ENCODE measurements around the gene DLGAP1.
"Not testable (repeated sequence)": the region's sequence is repeated elsewhere in the genome, so short reads cannot be mapped to it uniquely, and the experiment has no call there.

Gene DLGAP1

GRCh38 chr18:3605486-3605952 is 849.6 kb downstream of the DLGAP1 start:
- Histone ChIP-seq H3K27ac (ENCODE audit: insufficient read depth in 1 of 2, low read depth in 1 of 2, low read length in 2 of 2, poor library complexity in 1 of 2, severe bottlenecking in 2 of 2) (peak overlapping the region; percentile 71 to 95), H3K9me3 (ENCODE audit: control extremely low read depth in 1 of 5, control insufficient read depth in 4 of 5, insufficient read depth in 2 of 5, low read depth in 1 of 5, low read length in 4 of 5) (no peaks in the 10 kb centered on the region), H3K4me1 (ENCODE audit: control extremely low read depth in 1 of 4, control insufficient read depth in 4 of 4, insufficient read depth in 4 of 4, low read length in 3 of 4) (peaks cover 30 to 68% (median 52%) of the 10 kb centered on the region in 4 experiments), H3K27me3 (replicated peaks in 2 of 5; ENCODE audit: control insufficient read depth in 4 of 5, insufficient read depth in 5 of 5, low read length in 4 of 5) (no peaks in the 10 kb centered on the region), H3K4me3 (ENCODE audit: control insufficient read depth in 1 of 7, extremely low read depth in 1 of 7, insufficient read depth in 4 of 7, low read depth in 2 of 7, low read length in 6 of 7) (peak overlapping the region in 6 of 7 experiments; percentile 64 to 85 (median 70)), H3K36me3 (ENCODE audit: control insufficient read depth in 4 of 4, insufficient read depth in 4 of 4, low read length in 3 of 4) (no peaks in the 10 kb centered on the region)
- DNase-seq = no peak
- ChIA-PET POLR2A (no interaction called here), CTCF (interaction anchor here (0.7 to 2.0 kb wide), 9 partner anchors 9 to 164 kb away, joined by 3 to 15 read pairs (median 6); no protein-coding TSS in a partner anchor)
- WGBS (ENCODE audit: insufficient coverage) = 0% methylated on average over 1 of the region's 5 CpGs

DNA sequence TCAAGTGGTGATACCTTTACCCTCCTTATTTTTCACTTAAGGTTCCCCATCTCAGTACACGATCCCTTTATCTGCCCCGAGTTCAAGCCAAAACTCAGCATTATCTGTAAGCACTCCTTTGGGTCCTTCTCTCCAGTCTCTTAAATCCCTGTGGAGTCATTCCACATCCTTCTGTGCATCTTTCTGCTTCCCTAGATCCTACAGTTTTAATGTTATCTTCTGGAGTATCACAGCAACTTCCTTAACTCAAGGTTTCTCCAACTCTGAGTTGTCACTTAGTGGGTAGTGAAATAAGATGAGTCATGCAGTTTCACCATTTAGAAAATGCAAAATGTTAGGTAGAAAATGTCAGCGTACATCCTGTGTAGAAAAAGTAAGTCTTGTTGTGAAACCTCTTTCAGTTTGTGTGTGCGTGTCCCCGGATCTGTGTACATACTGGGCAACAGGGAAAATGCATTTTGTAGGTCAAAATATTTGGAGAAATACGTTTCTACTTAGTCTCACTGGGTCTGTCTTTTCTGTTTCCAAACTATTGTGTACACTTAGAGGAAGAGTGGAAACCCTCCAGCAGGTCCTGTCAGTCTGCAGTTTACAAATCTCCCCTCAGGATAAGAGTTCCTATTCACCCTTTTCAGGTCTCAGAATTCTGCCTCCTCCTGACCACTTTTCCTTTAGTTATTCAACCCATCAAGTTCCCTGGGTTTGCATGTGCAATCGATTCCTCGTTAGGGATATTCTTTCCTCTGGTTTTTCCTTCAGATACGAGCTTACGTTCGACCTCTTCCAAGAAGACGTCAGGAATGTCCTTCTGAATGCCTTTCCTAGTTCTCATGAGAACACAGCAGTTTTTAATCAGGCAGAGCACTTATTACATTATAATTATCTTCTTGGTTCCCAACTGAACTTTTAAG is 850.4 kb downstream of the DLGAP1 start:
- H3K27me3 ChIP-seq (replicated peaks in 2 of 5; ENCODE audit: control insufficient read depth in 4 of 5, insufficient read depth in 5 of 5, low read length in 4 of 5) = no peaks in the 10 kb centered on the region
- H3K9me3 ChIP-seq (ENCODE audit: control extremely low read depth in 1 of 5, control insufficient read depth in 4 of 5, insufficient read depth in 2 of 5, low read depth in 1 of 5, low read length in 4 of 5) = no peaks in the 10 kb centered on the region
- H3K27ac ChIP-seq (ENCODE audit: insufficient read depth in 1 of 2, low read depth in 1 of 2, low read length in 2 of 2, poor library complexity in 1 of 2, severe bottlenecking in 2 of 2) = peak overlapping the region; percentile 85 to 95
- POLR2A ChIA-PET = no interaction called here
- 18% methylated on average over 12 of the region's 12 CpGs for WGBS (ENCODE audit: insufficient coverage)
- peak in 2 of 3 donors; percentile 89 to 93 for DNase-seq
- CTCF ChIA-PET = interaction anchor here (0.7 to 2.0 kb wide), 13 partner anchors 8 to 167 kb away, joined by 3 to 16 read pairs (median 6); no protein-coding TSS in a partner anchor
- peaks cover 30 to 65% (median 52%) of the 10 kb centered on the region in 4 experiments for H3K4me1 ChIP-seq (ENCODE audit: control extremely low read depth in 1 of 4, control insufficient read depth in 4 of 4, insufficient read depth in 4 of 4, low read length in 3 of 4)
- peak overlapping the region in 6 of 7 experiments; percentile 36 to 85 (median 64) for H3K4me3 ChIP-seq (ENCODE audit: control insufficient read depth in 1 of 7, extremely low read depth in 1 of 7, insufficient read depth in 4 of 7, low read depth in 2 of 7, low read length in 6 of 7)
- H3K36me3 ChIP-seq (ENCODE audit: control insufficient read depth in 4 of 4, insufficient read depth in 4 of 4, low read length in 3 of 4) = no peaks in the 10 kb centered on the region

DNA sequence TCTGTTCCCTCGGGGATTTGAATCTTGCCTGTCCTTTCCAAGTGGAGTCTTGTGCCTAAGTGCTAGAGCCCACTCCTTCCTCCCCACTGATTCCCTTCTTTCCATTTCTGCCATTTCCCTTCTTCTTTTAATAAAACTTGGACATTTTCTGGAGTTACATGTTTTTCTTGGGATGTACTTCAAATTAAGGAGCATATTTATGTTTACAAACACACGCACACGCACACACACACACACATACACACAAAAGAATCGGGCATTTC is 850.9 kb downstream of the DLGAP1 start:
- Histone ChIP-seq H3K4me3 (ENCODE audit: control insufficient read depth in 1 of 7, extremely low read depth in 1 of 7, insufficient read depth in 4 of 7, low read depth in 2 of 7, low read length in 6 of 7) (peak overlapping the region in 6 of 7 experiments; percentile 47 to 90 (median 70)), H3K9me3 (ENCODE audit: control extremely low read depth in 1 of 5, control insufficient read depth in 4 of 5, insufficient read depth in 2 of 5, low read depth in 1 of 5, low read length in 4 of 5) (no peaks in the 10 kb centered on the region), H3K27me3 (replicated peaks in 2 of 5; ENCODE audit: control insufficient read depth in 4 of 5, insufficient read depth in 5 of 5, low read length in 4 of 5) (no peaks in the 10 kb centered on the region), H3K36me3 (ENCODE audit: control insufficient read depth in 4 of 4, insufficient read depth in 4 of 4, low read length in 3 of 4) (no peaks in the 10 kb centered on the region), H3K27ac (ENCODE audit: insufficient read depth in 1 of 2, low read depth in 1 of 2, low read length in 2 of 2, poor library complexity in 1 of 2, severe bottlenecking in 2 of 2) (peak overlapping the region; percentile 85 to 95), H3K4me1 (ENCODE audit: control extremely low read depth in 1 of 4, control insufficient read depth in 4 of 4, insufficient read depth in 4 of 4, low read length in 3 of 4) (peaks cover 30 to 65% (median 53%) of the 10 kb centered on the region in 4 experiments)
- CTCF ChIA-PET = interaction anchor here (1.1 to 1.9 kb wide), 7 partner anchors 10 to 409 kb away, joined by 3 to 16 read pairs (median 4); no protein-coding TSS in a partner anchor
- 26% methylated on average over 4 of the region's 4 CpGs for WGBS (ENCODE audit: insufficient coverage)
- no peak for DNase-seq
- POLR2A ChIA-PET = interaction anchor here (1.8 kb wide), 1 partner anchor 10 kb away, joined by 7 read pairs; no protein-coding TSS in a partner anchor

- peak in 2 of 3 donors; percentile 89 to 94 for DNase-seq
- H3K4me1 ChIP-seq (ENCODE audit: control extremely low read depth in 1 of 4, control insufficient read depth in 4 of 4, insufficient read depth in 4 of 4, low read length in 3 of 4) = peaks cover 30 to 68% (median 53%) of the 10 kb centered on the region in 4 experiments
- H3K9me3 ChIP-seq (ENCODE audit: control extremely low read depth in 1 of 5, control insufficient read depth in 4 of 5, insufficient read depth in 2 of 5, low read depth in 1 of 5, low read length in 4 of 5) = no peaks in the 10 kb centered on the region
- 25% methylated on average over 10 of the region's 12 CpGs for WGBS (ENCODE audit: insufficient coverage)
- no peaks in the 10 kb centered on the region for H3K27me3 ChIP-seq (replicated peaks in 2 of 5; ENCODE audit: control insufficient read depth in 4 of 5, insufficient read depth in 5 of 5, low read length in 4 of 5)
- ChIA-PET CTCF (interaction anchor here (0.5 to 1.9 kb wide), 13 partner anchors 8 to 408 kb away, joined by 3 to 16 read pairs (median 4); partner anchors contain the start of gene MYL12A), POLR2A (interaction anchor here (0.7 to 1.8 kb wide), 3 partner anchors 8 to 154 kb away, joined by 3 to 7 read pairs (median 3); no protein-coding TSS in a partner anchor)
- H3K27ac ChIP-seq (ENCODE audit: insufficient read depth in 1 of 2, low read depth in 1 of 2, low read length in 2 of 2, poor library complexity in 1 of 2, severe bottlenecking in 2 of 2) = peak overlapping the region; percentile 85 to 95
- no peaks in the 10 kb centered on the region for H3K36me3 ChIP-seq (ENCODE audit: control insufficient read depth in 4 of 4, insufficient read depth in 4 of 4, low read length in 3 of 4)
- peak overlapping the region in 6 of 7 experiments; percentile 47 to 90 (median 72) for H3K4me3 ChIP-seq (ENCODE audit: control insufficient read depth in 1 of 7, extremely low read depth in 1 of 7, insufficient read depth in 4 of 7, low read depth in 2 of 7, low read length in 6 of 7)
These were observed 851.5 kb downstream of the DLGAP1 start for GRCh38 chr18:3603421-3604234.

DNA sequence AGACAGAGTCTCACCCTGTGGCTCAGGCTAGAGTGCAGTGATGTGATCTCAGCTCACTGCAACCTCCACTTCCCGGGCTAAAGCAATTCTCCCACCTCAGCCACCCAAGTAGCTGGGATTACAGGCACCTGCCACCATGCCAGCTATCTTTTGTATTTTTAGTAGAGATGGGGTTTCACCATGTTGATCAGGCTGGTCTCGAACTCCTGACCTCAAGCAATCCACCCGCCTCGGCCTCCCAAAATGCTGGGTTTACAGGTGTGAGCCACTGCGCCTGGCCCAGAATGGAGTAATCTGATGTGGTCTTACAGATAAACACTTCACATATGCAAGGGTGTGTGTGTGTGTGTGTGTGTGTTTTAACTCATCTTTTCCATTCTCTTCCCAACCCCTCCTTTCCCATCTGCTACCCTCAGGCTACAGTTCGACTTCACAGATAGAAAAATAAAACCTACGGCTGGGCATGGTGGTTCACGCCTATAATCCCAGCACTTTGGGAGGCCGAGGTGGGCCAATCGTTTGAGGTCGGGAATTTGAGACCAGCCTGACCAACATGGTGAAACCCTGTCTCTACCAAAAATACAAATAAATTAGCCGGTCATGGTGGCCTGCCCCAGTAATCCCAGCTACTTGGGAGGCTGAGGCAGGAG is 853.9 kb downstream of the DLGAP1 start:
- Histone ChIP-seq H3K4me1 (ENCODE audit: control extremely low read depth in 1 of 4, control insufficient read depth in 4 of 4, insufficient read depth in 4 of 4, low read length in 3 of 4) (peaks cover 35 to 76% (median 60%) of the 10 kb centered on the region in 4 experiments), H3K27ac (ENCODE audit: insufficient read depth in 1 of 2, low read depth in 1 of 2, low read length in 2 of 2, poor library complexity in 1 of 2, severe bottlenecking in 2 of 2) (peak overlapping the region in 1 of 2 experiments; percentile 95)
- not testable (repeated sequence) for H3K36me3 ChIP-seq (ENCODE audit: control insufficient read depth in 4 of 4, insufficient read depth in 4 of 4, low read length in 3 of 4); H3K9me3 ChIP-seq (ENCODE audit: control extremely low read depth in 1 of 5, control insufficient read depth in 4 of 5, insufficient read depth in 2 of 5, low read depth in 1 of 5, low read length in 4 of 5); DNase-seq; H3K27me3 ChIP-seq (replicated peaks in 2 of 5; ENCODE audit: control insufficient read depth in 4 of 5, insufficient read depth in 5 of 5, low read length in 4 of 5); H3K4me3 ChIP-seq (ENCODE audit: control insufficient read depth in 1 of 7, extremely low read depth in 1 of 7, insufficient read depth in 4 of 7, low read depth in 2 of 7, low read length in 6 of 7)
- CTCF ChIA-PET = interaction anchor here (0.9 to 1.5 kb wide), 4 partner anchors 16 to 341 kb away, joined by 3 to 4 read pairs (median 3); no protein-coding TSS in a partner anchor
- WGBS (ENCODE audit: insufficient coverage) = over 99% methylated on average over 9 of the region's 12 CpGs
- POLR2A ChIA-PET = interaction anchor here (0.6 kb wide), 1 partner anchor 102 kb away, joined by 3 read pairs; no protein-coding TSS in a partner anchor

DNA sequence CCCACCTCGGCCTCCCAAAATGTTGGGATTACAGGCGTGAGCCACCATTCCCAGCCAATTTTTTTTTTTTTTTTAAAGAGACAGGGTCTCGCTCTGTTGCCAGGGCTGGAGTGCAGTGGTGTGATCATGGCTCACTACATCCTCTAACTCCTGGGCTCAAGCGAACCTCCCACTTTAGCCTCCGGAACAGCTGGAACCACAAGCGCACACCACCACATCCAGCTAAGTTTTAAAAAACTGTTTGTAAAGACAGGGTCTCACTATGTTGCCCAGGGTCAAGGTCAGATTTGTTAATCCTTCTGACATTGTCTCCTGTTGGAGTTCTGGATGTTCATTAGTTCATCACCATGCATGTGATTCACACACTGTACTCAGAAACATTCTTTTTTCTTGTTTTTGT is 855.2 kb downstream of the DLGAP1 start:
- H3K4me1 ChIP-seq (ENCODE audit: control extremely low read depth in 1 of 4, control insufficient read depth in 4 of 4, insufficient read depth in 4 of 4, low read length in 3 of 4) = peaks cover 35 to 76% (median 61%) of the 10 kb centered on the region in 4 experiments
- CTCF ChIA-PET = interaction anchor here (1.2 kb wide), 1 partner anchor 14 kb away, joined by 3 read pairs; no protein-coding TSS in a partner anchor
- no peak overlapping the region for H3K27ac ChIP-seq (ENCODE audit: insufficient read depth in 1 of 2, low read depth in 1 of 2, low read length in 2 of 2, poor library complexity in 1 of 2, severe bottlenecking in 2 of 2)

More for the DNA sequence above, 855.2 kb downstream of the DLGAP1 start:
- WGBS (ENCODE audit: insufficient coverage) = 100% methylated on average over 5 of the region's 6 CpGs
- Histone ChIP-seq H3K36me3 (ENCODE audit: control insufficient read depth in 4 of 4, insufficient read depth in 4 of 4, low read length in 3 of 4) (peaks cover 0 to 4% (median 0%) of the 10 kb centered on the region in 4 experiments), H3K27me3 (replicated peaks in 2 of 5; ENCODE audit: control insufficient read depth in 4 of 5, insufficient read depth in 5 of 5, low read length in 4 of 5) (no peaks in the 10 kb centered on the region), H3K9me3 (ENCODE audit: control extremely low read depth in 1 of 5, control insufficient read depth in 4 of 5, insufficient read depth in 2 of 5, low read depth in 1 of 5, low read length in 4 of 5) (no peaks in the 10 kb centered on the region), H3K4me3 (ENCODE audit: control insufficient read depth in 1 of 7, extremely low read depth in 1 of 7, insufficient read depth in 4 of 7, low read depth in 2 of 7, low read length in 6 of 7) (no peak overlapping the region)
- no peak for DNase-seq
- POLR2A ChIA-PET = no interaction called here
